Activated B cell treated with CpG ODN at 0.5 μM for 24 hours (primary cell): ENCODE data around the gene PLPPR1. TPM values are rescaled to one million over a fixed set of nuclear protein-coding genes. Genes with fewer than 3 reads are reported as not detected.

Experiments
- ATAC-seq: fragments of 200-7000 bp; cut with Tn5 transposase; one replicate; pipeline ENCODE4 v1.10.0; 2021; ENCODE audit warnings: low read depth, mild to moderate bottlenecking, moderate library complexity
- CTCF ChIA-PET: fragments of 350-600 bp; sonication (Branson Sonifier 250); formaldehyde crosslinking; loops from one replicate; lab custom pipeline; 2021; ENCODE audit warnings: antibody characterized with exemption; lab: Charles Lee
- POLR2A ChIA-PET: fragments of 350-600 bp; sonication (Branson Sonifier 250); formaldehyde crosslinking; loops from one replicate; lab custom pipeline; 2021; ENCODE audit warnings: antibody characterized with exemption; lab: Charles Lee
- DNase-seq: peaks from one replicate; pipeline ENCODE4 v3.0.0; 2022
- H3K27ac Mint-ChIP-seq: one replicate; pipeline ENCODE4 v1.8.0; 2020; ENCODE audit warnings: mixed read lengths
- H3K27me3 Mint-ChIP-seq: one replicate; pipeline ENCODE4 v1.8.0; 2021; ENCODE audit warnings: mixed read lengths
- H3K36me3 Mint-ChIP-seq: one replicate; pipeline ENCODE4 v1.8.0; 2021; ENCODE audit warnings: low read depth, mixed read lengths
- H3K4me1 Mint-ChIP-seq: one replicate; pipeline ENCODE4 v1.8.0; 2021; ENCODE audit warnings: mixed read lengths
- H3K4me3 Mint-ChIP-seq: one replicate; pipeline ENCODE4 v1.8.0; 2020; ENCODE audit warnings: mild to moderate bottlenecking, mixed read lengths
- H3K9me3 Mint-ChIP-seq: one replicate; pipeline ENCODE4 v1.8.0; 2020; ENCODE audit warnings: mixed read lengths
- intact Hi-C: fragments of 100-400 bp; cut with micrococcal nuclease; formaldehyde crosslinking; loops from one replicate; pipeline ENCODE4 v1.15.1; 2024
- total RNA-seq: library from RNA; stranded (reverse); gene quantifications from 2 replicates; pipeline ENCODE4 v1.2.3, GENCODE V29; 2022
- TF ChIP-seq, protein P1 (sequence below): fragments of 200-600 bp; IDR thresholded peaks from one replicate; pipeline ENCODE4 v1.8.0; 2022; ENCODE audit warnings: antibody characterized with exemption, mild to moderate bottlenecking

Gene PLPPR1
- total RNA-seq, 1 donor from 2014 or later: not detected

DNA sequence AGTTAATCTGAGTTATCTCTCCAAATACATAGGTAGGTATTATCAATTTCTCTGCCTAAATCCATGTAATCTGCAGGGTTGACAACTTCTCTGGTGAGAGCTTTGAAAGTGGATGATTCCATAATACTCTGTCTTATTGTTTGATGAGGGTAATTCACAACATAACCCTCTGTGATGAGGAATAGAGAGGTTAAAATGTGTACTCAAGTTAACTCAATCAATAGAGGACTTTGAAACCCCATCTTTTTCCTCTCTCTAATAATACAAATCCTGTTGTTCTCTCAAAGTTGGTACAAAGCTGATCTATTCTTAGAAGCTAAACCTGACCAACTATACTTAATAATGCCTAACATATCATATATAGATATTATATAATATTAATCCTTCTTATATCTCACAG, 100.1 kb downstream of the PLPPR1 start:
- TF ChIP-seq, protein P1, sequence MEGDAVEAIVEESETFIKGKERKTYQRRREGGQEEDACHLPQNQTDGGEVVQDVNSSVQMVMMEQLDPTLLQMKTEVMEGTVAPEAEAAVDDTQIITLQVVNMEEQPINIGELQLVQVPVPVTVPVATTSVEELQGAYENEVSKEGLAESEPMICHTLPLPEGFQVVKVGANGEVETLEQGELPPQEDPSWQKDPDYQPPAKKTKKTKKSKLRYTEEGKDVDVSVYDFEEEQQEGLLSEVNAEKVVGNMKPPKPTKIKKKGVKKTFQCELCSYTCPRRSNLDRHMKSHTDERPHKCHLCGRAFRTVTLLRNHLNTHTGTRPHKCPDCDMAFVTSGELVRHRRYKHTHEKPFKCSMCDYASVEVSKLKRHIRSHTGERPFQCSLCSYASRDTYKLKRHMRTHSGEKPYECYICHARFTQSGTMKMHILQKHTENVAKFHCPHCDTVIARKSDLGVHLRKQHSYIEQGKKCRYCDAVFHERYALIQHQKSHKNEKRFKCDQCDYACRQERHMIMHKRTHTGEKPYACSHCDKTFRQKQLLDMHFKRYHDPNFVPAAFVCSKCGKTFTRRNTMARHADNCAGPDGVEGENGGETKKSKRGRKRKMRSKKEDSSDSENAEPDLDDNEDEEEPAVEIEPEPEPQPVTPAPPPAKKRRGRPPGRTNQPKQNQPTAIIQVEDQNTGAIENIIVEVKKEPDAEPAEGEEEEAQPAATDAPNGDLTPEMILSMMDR: no peak
- Mint-ChIP-seq H3K36me3 (no peaks in the 10 kb centered on the region), H3K4me1 (no peaks in the 10 kb centered on the region), H3K4me3 (no peak overlapping the region), H3K27me3 (no peaks in the 10 kb centered on the region), H3K27ac (no peak overlapping the region), H3K9me3 (peaks cover 2% of the 10 kb centered on the region)
- intact Hi-C loops: no loop called here
- ChIA-PET CTCF (no interaction called here), POLR2A (no interaction called here)
- DNase-seq (no peak), ATAC-seq (no peak)

DNA sequence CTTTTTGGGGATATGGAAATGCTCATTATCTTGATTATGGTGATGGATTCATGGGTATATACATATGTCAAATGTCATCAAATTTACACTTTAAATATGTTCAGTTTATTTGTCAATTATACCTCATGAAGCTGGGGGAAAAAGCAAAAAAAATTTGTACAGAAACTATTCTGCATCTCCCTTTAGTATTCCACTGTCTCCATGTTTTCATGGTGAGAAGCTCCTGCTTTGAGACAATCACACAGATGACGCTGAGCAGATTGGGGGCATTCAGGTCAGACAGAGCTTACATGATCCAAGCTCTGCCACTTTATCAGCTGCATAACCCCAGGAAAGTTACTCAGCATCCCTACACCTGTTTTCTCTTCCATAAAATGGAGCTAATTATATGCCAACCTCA, 101.5 kb downstream of the PLPPR1 start:
- TF ChIP-seq, protein P1: no peak
- no peak for DNase-seq
- ChIA-PET POLR2A (no interaction called here), CTCF (interaction anchor here (0.9 kb wide), 1 partner anchor 11 kb away, joined by 3 read pairs; no protein-coding TSS in a partner anchor)
- Mint-ChIP-seq H3K9me3 (peaks cover 2% of the 10 kb centered on the region), H3K4me1 (no peaks in the 10 kb centered on the region), H3K27ac (no peak overlapping the region), H3K27me3 (no peaks in the 10 kb centered on the region), H3K4me3 (no peak overlapping the region), H3K36me3 (no peaks in the 10 kb centered on the region)
- no peak for ATAC-seq
- intact Hi-C loops: no loop called here

DNA sequence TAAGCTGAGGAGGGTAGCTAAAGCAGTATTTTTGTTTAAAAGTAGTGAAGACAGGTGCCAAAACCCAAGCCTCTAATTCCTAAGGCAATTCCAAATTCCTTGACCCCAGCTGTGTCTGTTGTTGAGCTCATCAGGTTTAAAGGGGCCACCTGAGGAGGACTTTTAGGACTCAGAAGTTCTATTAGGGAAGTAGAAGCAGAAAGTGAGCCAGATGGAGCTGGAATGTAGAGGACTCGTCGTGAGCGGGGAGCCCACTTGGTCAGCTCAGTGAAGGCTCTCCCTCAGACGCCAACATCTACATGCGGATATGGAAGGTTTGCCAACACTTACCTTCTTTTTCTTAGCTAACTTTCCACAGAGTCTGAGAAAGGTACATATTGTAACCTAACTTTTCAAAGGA, 102.8 kb downstream of the PLPPR1 start:
- DNase-seq: no peak
- no peak overlapping the region for H3K27ac Mint-ChIP-seq
- CTCF ChIA-PET: no interaction called here
- no peaks in the 10 kb centered on the region for H3K36me3 Mint-ChIP-seq
- H3K4me1 Mint-ChIP-seq: no peaks in the 10 kb centered on the region
- no peak for ATAC-seq
- peaks cover 2% of the 10 kb centered on the region for H3K9me3 Mint-ChIP-seq
- TF ChIP-seq, protein P1: no peak
- no peaks in the 10 kb centered on the region for H3K27me3 Mint-ChIP-seq
- POLR2A ChIA-PET: no interaction called here
- no peak overlapping the region for H3K4me3 Mint-ChIP-seq
- intact Hi-C loops: no loop called here

DNA sequence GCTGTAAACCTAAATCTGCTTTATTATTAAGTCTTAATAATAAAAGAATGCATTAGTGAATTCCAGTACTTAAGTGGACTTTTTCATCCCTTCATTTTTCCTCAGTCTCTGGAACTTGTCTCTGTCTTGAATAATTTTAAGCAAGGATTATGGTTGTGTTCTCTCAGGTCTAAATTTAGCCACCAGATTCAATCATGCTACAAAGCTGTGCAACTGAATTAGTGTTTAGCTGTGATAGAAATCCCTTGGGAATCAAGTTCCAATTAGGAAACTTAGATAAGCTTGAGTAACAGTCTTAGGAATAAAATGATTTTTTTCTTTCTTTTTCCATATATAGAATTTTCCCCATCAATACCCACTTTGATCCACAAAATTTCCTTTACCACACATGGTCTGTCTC, 104.3 kb downstream of the PLPPR1 start:
- Mint-ChIP-seq H3K4me3 (no peak overlapping the region), H3K9me3 (peaks cover under 1% of the 10 kb centered on the region), H3K4me1 (no peaks in the 10 kb centered on the region), H3K27me3 (no peaks in the 10 kb centered on the region), H3K36me3 (no peaks in the 10 kb centered on the region), H3K27ac (no peak overlapping the region)
- POLR2A ChIA-PET: no interaction called here
- TF ChIP-seq, protein P1: no peak
- intact Hi-C loops: no loop called here
- CTCF ChIA-PET: no interaction called here
- DNase-seq (no peak), ATAC-seq (no peak)

DNA sequence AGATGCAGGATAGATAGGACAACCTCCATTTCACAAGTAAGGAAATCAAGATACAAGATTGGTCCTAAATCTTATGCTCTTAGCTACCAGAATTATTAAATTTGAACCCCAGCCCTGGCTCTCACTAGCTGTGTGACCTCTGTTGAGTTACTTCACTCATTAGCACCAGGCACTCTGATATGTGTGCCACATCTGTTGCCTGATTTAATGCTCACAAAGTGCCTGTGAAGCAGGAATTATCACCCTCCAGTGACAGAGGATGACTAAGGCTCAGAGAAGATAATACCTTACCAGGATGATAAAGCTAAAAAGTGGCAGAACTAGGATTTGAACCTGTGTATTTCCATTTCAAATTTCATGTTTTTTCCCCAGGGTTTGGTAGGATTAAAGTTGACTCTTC, 110.0 kb downstream of the PLPPR1 start:
- TF ChIP-seq, protein P1: no peak
- ChIA-PET POLR2A (no interaction called here), CTCF (no interaction called here)
- intact Hi-C loops: no loop called here
- H3K27me3 Mint-ChIP-seq: no peaks in the 10 kb centered on the region
- H3K27ac Mint-ChIP-seq: no peak overlapping the region
- no peaks in the 10 kb centered on the region for H3K4me1 Mint-ChIP-seq
- DNase-seq (no peak), ATAC-seq (no peak)
- H3K9me3 Mint-ChIP-seq: no peaks in the 10 kb centered on the region
- H3K4me3 Mint-ChIP-seq: no peak overlapping the region
- H3K36me3 Mint-ChIP-seq: no peaks in the 10 kb centered on the region
